Measurements from ENCODE around the gene APP. TPM values are rescaled to one million over a fixed set of nuclear protein-coding genes. Genes with fewer than 3 reads are reported as not detected.

APP gene
- 344 and 373 TPM in 2 replicates for total RNA-seq

- Histone ChIP-seq H3K4me3 (ENCODE audit: insufficient read depth, low read length) (peak within 1 kb of the TSS; percentile 96), H3K36me3 (ENCODE audit: insufficient read depth, low read length) (no peaks in the 10 kb centered on the region), H3K4me1 (ENCODE audit: insufficient read depth, low read length) (peaks cover 21% of the 10 kb centered on the region), H3K4me2 (ENCODE audit: insufficient read depth, low read length) (peak within 1 kb of the TSS; percentile 99), H2AFZ (ENCODE audit: low read length) (peak within 1 kb of the TSS; percentile 88), H3K79me2 (ENCODE audit: insufficient read depth, low read length) (peaks cover 48% of the 10 kb centered on the region), H4K20me1 (ENCODE audit: insufficient read depth, low read length) (peaks cover 7% of the 10 kb centered on the region), H3K9me3 (ENCODE audit: low read depth, low read length) (no peaks in the 10 kb centered on the region), H3K27ac (ENCODE audit: low read depth, low read length) (peak within 1 kb of the TSS; percentile 71), H3K27me3 (ENCODE audit: insufficient read depth, low read length) (peaks cover 7% of the 10 kb centered on the region)
- TF ChIP-seq CTCF (IDR thresholded peaks at IDR 0.05; ENCODE audit: extremely low read depth, low read depth, low read length): peak; percentile 52
- peak; percentile 99 for DNase-seq (ENCODE audit: insufficient read length, low spot score, missing footprints)
Measured at GRCh38 chr21:26170471-26171257, at the start of gene APP. APP (minus strand) TSS chr21:26170770; CDS start chr21:26170620, 150 bp downstream.

GRCh38 chr21:26212220-26212619 lies 41.6 kb upstream of the APP start:
- H3K27me3 ChIP-seq (ENCODE audit: insufficient read depth, low read length): no peaks in the 10 kb centered on the region
- H3K4me3 ChIP-seq (ENCODE audit: insufficient read depth, low read length): no peak overlapping the region
- H4K20me1 ChIP-seq (ENCODE audit: insufficient read depth, low read length): no peaks in the 10 kb centered on the region
- no peak overlapping the region for H2AFZ ChIP-seq (ENCODE audit: low read length)
- H3K36me3 ChIP-seq (ENCODE audit: insufficient read depth, low read length): no peaks in the 10 kb centered on the region
- H3K79me2 ChIP-seq (ENCODE audit: insufficient read depth, low read length): no peaks in the 10 kb centered on the region
- H3K4me2 ChIP-seq (ENCODE audit: insufficient read depth, low read length): no peak overlapping the region
- TF ChIP-seq CTCF (IDR thresholded peaks at IDR 0.05; ENCODE audit: extremely low read depth, low read depth, low read length): no peak
- no peaks in the 10 kb centered on the region for H3K4me1 ChIP-seq (ENCODE audit: insufficient read depth, low read length)
- DNase-seq (ENCODE audit: insufficient read length, low spot score, missing footprints): no peak
- no peak overlapping the region for H3K27ac ChIP-seq (ENCODE audit: low read depth, low read length)
- no peaks in the 10 kb centered on the region for H3K9me3 ChIP-seq (ENCODE audit: low read depth, low read length)

- Histone ChIP-seq H3K79me2 (ENCODE audit: insufficient read depth, low read length) (no peaks in the 10 kb centered on the region), H3K27me3 (ENCODE audit: insufficient read depth, low read length) (no peaks in the 10 kb centered on the region), H3K4me2 (ENCODE audit: insufficient read depth, low read length) (no peak overlapping the region), H3K9me3 (ENCODE audit: low read depth, low read length) (no peaks in the 10 kb centered on the region), H3K4me3 (ENCODE audit: insufficient read depth, low read length) (no peak overlapping the region), H3K27ac (ENCODE audit: low read depth, low read length) (no peak overlapping the region), H3K4me1 (ENCODE audit: insufficient read depth, low read length) (no peaks in the 10 kb centered on the region), H4K20me1 (ENCODE audit: insufficient read depth, low read length) (no peaks in the 10 kb centered on the region), H3K36me3 (ENCODE audit: insufficient read depth, low read length) (no peaks in the 10 kb centered on the region), H2AFZ (ENCODE audit: low read length) (no peak overlapping the region)
- no peak for TF ChIP-seq CTCF (IDR thresholded peaks at IDR 0.05; ENCODE audit: extremely low read depth, low read depth, low read length)
- no peak for DNase-seq (ENCODE audit: insufficient read length, low spot score, missing footprints)
Measured at GRCh38 chr21:26210614-26211013, 40.0 kb upstream of the APP start.

- H3K9me3 ChIP-seq (ENCODE audit: low read depth, low read length): no peaks in the 10 kb centered on the region
- H3K27ac ChIP-seq (ENCODE audit: low read depth, low read length): no peak overlapping the region
- H3K4me2 ChIP-seq (ENCODE audit: insufficient read depth, low read length): no peak overlapping the region
- no peak for TF ChIP-seq CTCF (IDR thresholded peaks at IDR 0.05; ENCODE audit: extremely low read depth, low read depth, low read length)
- H3K27me3 ChIP-seq (ENCODE audit: insufficient read depth, low read length): no peaks in the 10 kb centered on the region
- H3K36me3 ChIP-seq (ENCODE audit: insufficient read depth, low read length): no peaks in the 10 kb centered on the region
- H3K4me3 ChIP-seq (ENCODE audit: insufficient read depth, low read length): no peak overlapping the region
- no peaks in the 10 kb centered on the region for H4K20me1 ChIP-seq (ENCODE audit: insufficient read depth, low read length)
- DNase-seq (ENCODE audit: insufficient read length, low spot score, missing footprints): peak; percentile 36
- no peak overlapping the region for H2AFZ ChIP-seq (ENCODE audit: low read length)
- H3K4me1 ChIP-seq (ENCODE audit: insufficient read depth, low read length): no peaks in the 10 kb centered on the region
- no peaks in the 10 kb centered on the region for H3K79me2 ChIP-seq (ENCODE audit: insufficient read depth, low read length)
Measured at GRCh38 chr21:26207021-26207420, 36.5 kb upstream of the APP start.

Measured in osteoblast (primary cell).